Fibroblast of pulmonary artery (primary cell): ENCODE measurements around the gene SFTPB.
A peak's percentile ranks its signal among the peaks of the same experiment; 100 is the strongest.

Experiments
- DNase-seq: peaks from one replicate; pipeline ENCODE4 v3.0.0-alpha.2; 2010; ENCODE audit warnings: low read depth
- H3K4me3 ChIP-seq: replicated peaks from 2 replicates; pipeline ENCODE4 v1.5.1; 2011; ENCODE audit warnings: low read depth, mild to moderate bottlenecking, control low read depth, low read length, moderate library complexity
- CTCF ChIP-seq: IDR thresholded peaks from 2 replicates; pipeline ENCODE4 v1.5.1; 2011; ENCODE audit warnings: mild to moderate bottlenecking, control low read depth, low read length, inconsistent platforms; ENCODE audit errors: missing control alignments

The SFTPB gene

DNA sequence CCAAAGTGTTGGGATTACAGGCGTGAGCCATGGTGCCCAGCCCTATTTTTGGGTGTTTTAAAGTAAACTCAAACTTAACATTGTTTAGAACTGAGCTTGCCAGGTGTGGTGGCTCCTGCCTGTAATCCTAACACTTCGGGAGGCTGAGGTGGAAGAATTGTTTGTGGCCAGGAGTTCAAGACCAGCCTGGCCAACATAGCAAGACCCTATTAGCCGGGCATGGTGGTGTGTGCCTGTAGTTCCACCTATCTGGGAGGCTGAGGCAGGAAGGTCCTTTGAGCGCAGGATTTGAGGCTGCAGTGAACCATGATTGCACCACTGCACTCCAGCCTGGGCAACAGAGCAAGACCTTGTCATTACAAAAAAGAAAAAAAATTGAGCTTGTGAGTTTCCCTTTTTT lies 17.5 kb downstream of the SFTPB start:
- no peak overlapping the region for H3K4me3 ChIP-seq
- DNase-seq: no peak
- no peak for TF ChIP-seq CTCF

GRCh38 chr2:85649201-85650190 lies 18.5 kb downstream of the SFTPB start:
- TF ChIP-seq CTCF: no peak
- DNase-seq: peak; percentile 39
- no peak overlapping the region for H3K4me3 ChIP-seq

GRCh38 chr2:85648619-85649018 lies 19.4 kb downstream of the SFTPB start:
- TF ChIP-seq CTCF: peak; percentile 65
- no peak overlapping the region for H3K4me3 ChIP-seq
- DNase-seq: peak; percentile 69

- TF ChIP-seq CTCF: no peak
- no peak overlapping the region for H3K4me3 ChIP-seq
- no peak for DNase-seq
Observed at GRCh38 chr2:85647823-85648526, 20.0 kb downstream of the SFTPB start.

- DNase-seq: no peak
- H3K4me3 ChIP-seq: no peak overlapping the region
- TF ChIP-seq CTCF: no peak
Observed at GRCh38 chr2:85646166-85646565, 21.8 kb downstream of the SFTPB start.

DNA sequence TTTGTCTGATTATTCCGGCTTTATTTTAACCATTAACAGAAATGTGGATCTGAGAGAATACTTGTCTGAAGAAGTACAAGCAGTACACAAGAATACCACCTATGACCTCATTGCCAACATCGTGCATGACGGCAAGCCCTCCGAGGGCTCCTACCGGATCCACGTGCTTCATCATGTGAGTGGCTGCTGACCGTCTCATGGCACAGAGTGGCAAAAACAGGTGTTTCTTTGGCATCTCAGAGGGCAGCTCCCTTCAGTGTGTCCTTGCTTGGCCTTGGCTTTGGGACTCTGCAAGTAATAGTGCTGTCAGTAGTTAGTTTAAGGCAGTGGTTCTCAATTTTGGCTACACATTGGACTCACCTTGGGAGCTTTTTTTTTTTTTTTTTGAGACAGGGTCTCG lies 23.1 kb downstream of the SFTPB start:
- no peak for DNase-seq
- TF ChIP-seq CTCF: no peak
- no peak overlapping the region for H3K4me3 ChIP-seq
